ENCODE data around the gene ENPP4.
"Not testable (repeated sequence)": the region's sequence is repeated elsewhere in the genome, so short reads cannot be mapped to it uniquely, and the experiment has no call there.

The ENPP4 gene, protein sequence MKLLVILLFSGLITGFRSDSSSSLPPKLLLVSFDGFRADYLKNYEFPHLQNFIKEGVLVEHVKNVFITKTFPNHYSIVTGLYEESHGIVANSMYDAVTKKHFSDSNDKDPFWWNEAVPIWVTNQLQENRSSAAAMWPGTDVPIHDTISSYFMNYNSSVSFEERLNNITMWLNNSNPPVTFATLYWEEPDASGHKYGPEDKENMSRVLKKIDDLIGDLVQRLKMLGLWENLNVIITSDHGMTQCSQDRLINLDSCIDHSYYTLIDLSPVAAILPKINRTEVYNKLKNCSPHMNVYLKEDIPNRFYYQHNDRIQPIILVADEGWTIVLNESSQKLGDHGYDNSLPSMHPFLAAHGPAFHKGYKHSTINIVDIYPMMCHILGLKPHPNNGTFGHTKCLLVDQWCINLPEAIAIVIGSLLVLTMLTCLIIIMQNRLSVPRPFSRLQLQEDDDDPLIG

DNA sequence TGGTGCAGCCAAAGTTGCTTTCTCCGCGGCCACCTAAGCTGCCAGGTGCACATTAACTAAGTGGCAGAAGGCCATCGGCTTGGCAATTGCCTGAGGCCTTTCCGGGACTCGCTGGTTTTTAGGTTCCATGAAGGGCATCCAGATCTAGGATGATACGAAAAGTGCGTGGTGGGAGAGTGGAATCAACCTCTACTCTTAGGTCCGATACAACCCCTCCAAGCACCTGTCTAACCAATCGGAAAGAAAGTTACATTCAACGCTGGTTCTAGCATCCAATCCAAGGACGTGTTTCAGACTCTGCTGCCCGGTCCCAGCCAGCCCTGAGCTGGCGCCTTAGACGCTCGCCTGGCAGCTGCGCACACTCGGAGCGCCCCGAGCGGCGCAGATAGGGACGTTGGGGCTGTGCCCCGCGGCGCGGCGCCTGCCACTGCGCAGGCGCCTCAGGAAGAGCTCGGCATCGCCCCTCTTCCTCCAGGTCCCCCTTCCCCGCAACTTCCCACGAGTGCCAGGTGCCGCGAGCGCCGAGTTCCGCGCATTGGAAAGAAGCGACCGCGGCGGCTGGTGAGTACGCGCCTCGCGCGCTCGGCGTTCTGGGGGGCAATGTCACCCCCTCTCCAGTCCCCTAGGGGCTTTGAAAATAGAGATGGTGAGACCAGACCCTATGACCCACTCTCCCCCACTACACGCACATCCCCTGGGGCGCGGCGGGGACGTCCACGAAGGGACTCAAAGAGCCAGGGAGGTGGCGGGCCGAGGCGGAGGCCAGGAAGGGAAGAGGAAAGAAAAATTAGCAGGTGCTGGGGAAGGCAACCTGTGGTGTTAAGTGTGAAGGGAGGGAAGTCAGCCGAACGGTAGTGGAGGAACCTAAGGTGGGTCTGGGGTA, at the start of gene ENPP4:
Gene ENPP4, plus strand, starts transcription at position 361 of the 883 bp plus-strand sequence. CDS start 9,595 bp downstream, outside the sequence.
- DNase-seq (ENCODE audit: low spot score): peak; percentile 92

DNA sequence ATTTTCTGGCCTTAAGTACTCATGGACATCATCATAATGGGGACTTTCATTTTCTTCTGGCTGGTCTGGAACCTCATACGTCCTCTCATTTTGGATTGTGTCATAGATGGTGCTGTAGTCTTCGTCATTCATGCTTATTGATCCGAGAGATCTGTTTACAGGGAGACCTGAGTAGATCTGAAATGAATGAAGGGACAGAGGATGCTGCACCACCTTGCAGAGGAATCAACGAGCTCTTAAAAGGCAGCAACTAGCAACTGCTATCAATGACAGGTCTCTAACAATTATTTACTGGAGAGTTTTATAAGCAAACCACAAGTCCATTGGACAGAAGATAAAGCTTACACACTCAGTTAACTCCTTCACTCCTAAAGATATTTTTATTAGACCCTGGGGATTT, 49.7 kb upstream of the ENPP4 start:
- DNase-seq (ENCODE audit: low spot score): no peak

- DNase-seq (ENCODE audit: low spot score): not testable (repeated sequence)
Measured at GRCh38 chr6:46085688-46086087, 44.1 kb upstream of the ENPP4 start.

GRCh38 chr6:46090115-46091079, 39.4 kb upstream of the ENPP4 start:
- DNase-seq (ENCODE audit: low spot score): peak; percentile 67

GRCh38 chr6:46091080-46091478, 38.7 kb upstream of the ENPP4 start:
- DNase-seq (ENCODE audit: low spot score): no peak

DNA sequence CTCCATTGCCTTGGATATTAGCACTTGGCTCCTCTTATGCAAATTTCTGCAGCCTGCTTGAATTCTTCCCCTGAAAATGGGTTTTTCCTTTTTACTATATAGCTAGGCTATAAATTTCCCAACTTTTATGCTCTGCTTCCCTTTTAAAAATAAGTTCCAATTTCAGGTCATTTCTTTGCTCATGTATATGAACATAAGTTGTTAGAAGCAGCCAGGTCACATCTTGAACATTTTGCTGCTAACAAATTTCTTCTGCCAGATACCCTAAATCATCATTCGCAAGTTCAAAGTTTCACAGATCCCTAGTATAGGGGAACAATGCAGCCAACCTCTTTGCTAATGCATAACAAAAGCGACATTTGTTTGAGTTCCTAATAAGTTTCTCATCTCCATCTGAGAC, 34.5 kb upstream of the ENPP4 start:
- DNase-seq (ENCODE audit: low spot score): no peak

- DNase-seq (ENCODE audit: low spot score): no peak
Measured at GRCh38 chr6:46097366-46097765, 32.4 kb upstream of the ENPP4 start.

GRCh38 chr6:46098678-46099077, 31.1 kb upstream of the ENPP4 start:
- no peak for DNase-seq (ENCODE audit: low spot score)

DNA sequence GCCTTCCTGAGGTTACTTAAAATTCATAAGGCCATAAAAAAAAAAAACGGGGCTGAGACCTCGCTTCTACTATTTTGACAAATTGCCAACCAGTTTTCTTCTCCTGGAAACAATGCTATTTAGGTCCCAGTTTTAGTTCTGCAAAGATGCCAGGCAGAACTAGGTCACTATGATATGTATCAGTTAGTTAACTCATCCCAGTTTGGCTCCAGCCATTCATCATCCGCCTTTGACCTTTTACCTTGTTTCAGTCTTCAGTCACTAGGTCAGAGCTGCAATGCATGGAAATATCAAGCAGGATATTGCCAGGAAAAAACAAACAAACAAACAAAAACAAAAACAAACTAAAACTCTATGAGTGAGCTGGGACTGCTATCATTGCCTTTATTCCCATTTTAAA, 29.8 kb upstream of the ENPP4 start:
- DNase-seq (ENCODE audit: low spot score): no peak

DNA sequence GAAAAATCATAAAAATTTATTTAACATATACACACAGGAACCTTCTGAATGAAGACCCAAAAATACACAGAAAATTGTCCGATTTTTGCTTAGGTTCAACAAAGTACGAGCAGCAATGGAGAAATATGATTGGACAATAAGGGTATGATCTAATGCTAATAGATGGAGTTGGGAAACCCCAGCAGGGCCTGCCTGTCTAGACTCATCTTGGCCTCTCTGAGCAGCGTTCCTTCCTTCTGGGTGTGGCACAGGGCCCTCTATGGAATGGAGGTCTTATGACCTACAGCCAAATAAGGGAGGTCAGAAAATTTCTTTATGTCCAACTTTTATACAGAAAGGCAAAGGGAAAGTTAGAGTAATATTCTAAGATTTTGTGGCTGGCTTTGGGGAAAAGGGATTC, 27.7 kb upstream of the ENPP4 start:
- DNase-seq (ENCODE audit: low spot score): no peak

- no peak for DNase-seq (ENCODE audit: low spot score)
Measured at GRCh38 chr6:46103441-46104115, 26.2 kb upstream of the ENPP4 start.

DNA sequence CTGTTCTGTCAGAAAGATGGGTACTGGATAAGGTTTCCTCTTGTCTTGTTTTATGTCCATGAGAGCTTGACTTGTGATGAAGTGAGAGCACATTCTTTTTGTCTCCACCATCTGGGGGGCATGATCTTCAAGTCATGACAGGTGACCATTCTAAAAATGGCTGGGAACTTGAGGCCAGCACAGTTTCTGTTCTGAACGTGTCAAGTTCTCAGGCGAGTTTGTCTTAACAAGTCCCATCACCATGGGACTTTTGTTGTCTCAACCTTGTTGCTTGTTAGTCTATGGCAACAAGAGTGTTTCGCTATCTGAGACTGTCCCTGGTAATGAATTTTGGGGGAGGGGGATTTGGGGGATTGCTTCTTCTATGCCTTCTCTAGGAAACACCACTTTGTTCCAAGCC, 25.6 kb upstream of the ENPP4 start:
- no peak for DNase-seq (ENCODE audit: low spot score)

DNA sequence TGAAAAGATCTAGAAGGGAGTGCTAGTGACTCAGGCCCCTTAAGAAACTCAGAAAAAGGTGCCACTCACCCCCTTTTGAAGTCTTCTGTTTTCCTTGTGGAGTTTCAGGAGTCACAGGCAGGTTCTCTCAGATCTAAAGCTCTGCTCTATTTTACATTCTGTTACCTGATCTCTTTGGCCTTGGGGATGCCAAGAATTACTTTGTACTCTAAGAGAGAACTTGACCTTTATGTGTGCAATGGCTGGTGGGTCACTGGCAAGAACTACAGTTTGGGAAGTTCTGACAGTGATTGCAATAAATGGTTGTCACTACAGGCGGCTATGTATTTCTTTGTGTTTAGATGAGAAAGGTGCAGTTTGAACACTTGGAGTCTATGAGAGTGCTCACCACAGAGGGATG, 24.2 kb upstream of the ENPP4 start:
- DNase-seq (ENCODE audit: low spot score): no peak

GRCh38 chr6:46113370-46113769, 16.4 kb upstream of the ENPP4 start:
- no peak for DNase-seq (ENCODE audit: low spot score)

DNA sequence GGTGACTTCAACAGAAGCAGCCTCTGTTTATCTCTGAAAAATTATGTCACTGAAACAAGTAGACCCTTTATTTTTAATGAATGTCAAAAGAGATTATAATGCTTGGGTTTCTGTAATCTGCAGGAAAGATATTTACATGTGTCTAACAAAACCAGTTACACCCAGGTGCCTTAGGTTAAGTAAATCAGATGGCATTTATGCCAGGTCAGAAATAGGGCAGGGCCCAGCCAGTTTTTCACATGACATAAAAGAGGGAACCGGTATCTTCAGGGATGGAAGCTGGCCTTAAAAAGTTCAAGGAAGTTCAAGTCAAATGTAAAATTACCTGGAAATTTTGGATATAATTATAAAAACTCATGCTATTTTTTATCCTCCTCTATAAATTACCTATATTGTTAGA, 14.2 kb upstream of the ENPP4 start:
- no peak for DNase-seq (ENCODE audit: low spot score)

GRCh38 chr6:46116289-46116688, 13.5 kb upstream of the ENPP4 start:
- DNase-seq (ENCODE audit: low spot score): no peak

DNA sequence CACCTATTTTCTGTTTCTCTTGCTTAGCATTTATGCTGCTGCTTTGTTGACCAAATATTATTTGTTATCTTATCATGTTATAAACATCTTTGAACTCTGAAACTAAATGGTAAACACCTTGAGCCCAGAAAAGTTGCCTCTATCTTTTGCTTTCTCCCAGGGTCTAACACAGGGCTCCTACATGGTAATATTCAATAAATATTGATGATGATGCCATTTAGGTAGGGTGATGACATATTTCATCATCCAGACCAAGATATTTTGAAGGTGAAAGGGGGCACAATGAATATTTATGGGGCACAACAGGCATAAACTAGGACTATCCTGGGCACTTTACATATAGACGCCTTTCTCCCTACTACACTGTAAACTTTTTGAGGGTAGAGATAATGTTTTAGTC, 11.6 kb upstream of the ENPP4 start:
- no peak for DNase-seq (ENCODE audit: low spot score)

DNA sequence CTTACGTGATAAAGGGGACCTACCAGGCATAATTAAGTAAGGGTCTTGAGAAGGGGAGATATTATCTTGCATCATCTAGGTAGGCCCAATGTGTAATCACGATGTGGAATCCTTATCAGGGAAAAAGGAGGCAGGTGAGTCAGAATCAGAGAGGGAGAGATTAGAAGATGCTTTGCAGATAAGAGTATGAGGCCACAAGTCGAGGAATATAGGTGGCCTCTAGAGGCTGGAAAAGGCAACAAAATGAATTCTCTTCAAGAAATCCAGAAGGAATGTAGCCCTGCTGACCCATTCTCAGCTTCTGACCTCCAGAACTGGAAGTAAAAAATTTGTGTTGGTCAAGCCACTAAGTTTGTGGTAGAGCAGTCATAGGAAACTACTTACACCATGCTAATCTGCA, 11.0 kb upstream of the ENPP4 start:
- DNase-seq (ENCODE audit: low spot score): no peak

DNA sequence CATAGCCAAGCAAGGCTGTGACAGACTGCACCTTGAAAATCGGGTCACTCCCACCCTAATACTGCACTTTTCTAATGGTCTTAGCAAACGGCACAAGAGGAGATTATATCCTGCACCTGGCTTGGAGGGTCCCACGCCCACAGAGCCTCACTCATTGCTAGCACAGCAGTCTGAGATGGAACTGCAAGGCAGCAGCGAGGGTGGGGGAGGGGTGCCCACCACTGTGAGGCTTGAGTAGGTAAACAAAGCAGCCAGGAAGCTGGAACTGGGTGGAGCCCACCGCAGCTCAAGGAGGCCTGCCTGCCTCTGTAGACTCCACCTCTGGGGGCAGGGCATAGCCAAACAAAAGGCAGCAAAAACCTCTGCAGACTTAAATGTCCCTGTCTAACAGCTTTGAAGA, 10.1 kb upstream of the ENPP4 start:
- not testable (repeated sequence) for DNase-seq (ENCODE audit: low spot score)

- no peak for DNase-seq (ENCODE audit: low spot score)
Measured at GRCh38 chr6:46128476-46128875, 1.3 kb upstream of the ENPP4 start.

DNA sequence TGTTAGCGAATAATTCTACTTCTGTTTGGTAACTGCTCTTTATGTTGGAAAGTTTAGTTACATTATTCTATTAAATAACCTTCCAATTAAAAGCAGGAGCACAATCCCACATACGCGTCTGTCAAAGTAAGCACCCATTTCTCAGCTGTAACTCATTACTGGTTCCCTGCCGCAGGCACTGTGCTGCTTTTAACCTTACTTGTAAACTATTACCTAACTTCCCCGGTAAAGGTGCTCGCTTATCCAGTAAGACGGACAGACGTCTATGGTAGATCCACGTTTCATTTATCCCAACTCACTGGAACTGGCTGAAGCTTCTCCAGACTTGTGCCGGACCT, 529 bp upstream of the ENPP4 start:
- DNase-seq (ENCODE audit: low spot score): no peak
